Mesendoderm (in vitro differentiated cells): ENCODE data around the gene CADPS.

ENCODE experiments used
- DNase-seq: peaks from one replicate; pipeline ENCODE4 v3.0.0; 2013
- H2AK5ac ChIP-seq: 2 replicates; pipeline ENCODE4 v1.6.1; 2013; ENCODE audit warnings: low read length, inconsistent platforms
- H2BK120ac ChIP-seq: 2 replicates; pipeline ENCODE4 v1.6.1; 2013; ENCODE audit warnings: low read depth, mild to moderate bottlenecking, low read length, moderate library complexity, mixed read lengths
- H2BK15ac ChIP-seq: replicated peaks from 2 replicates; pipeline ENCODE4 v1.6.1; 2013; ENCODE audit warnings: low read depth, mild to moderate bottlenecking, moderate library complexity
- H2BK5ac ChIP-seq: 2 replicates; pipeline ENCODE4 v1.6.1; 2013; ENCODE audit warnings: low read length, inconsistent platforms
- H3K18ac ChIP-seq: 2 replicates; pipeline ENCODE4 v1.6.1; 2013; ENCODE audit warnings: mild to moderate bottlenecking, low read length, mixed read lengths
- H3K23ac ChIP-seq: one replicate; pipeline ENCODE4 v1.6.1; 2013; ENCODE audit warnings: low read length
- H3K27ac ChIP-seq: 2 replicates; pipeline ENCODE4 v1.5.1; 2013; ENCODE audit warnings: low read depth, mild to moderate bottlenecking, inconsistent platforms, low read length, moderate library complexity
- H3K27me3 ChIP-seq: 2 replicates; pipeline ENCODE4 v1.6.1; 2013; ENCODE audit warnings: low read length, control low read depth, mild to moderate bottlenecking, inconsistent platforms; ENCODE audit not compliant: insufficient read depth, poor library complexity
- H3K36me3 ChIP-seq: 2 replicates; pipeline ENCODE4 v1.6.1; 2013; ENCODE audit warnings: low read length, inconsistent platforms; ENCODE audit not compliant: control insufficient read depth, insufficient read depth
- H3K4ac ChIP-seq: one replicate; pipeline ENCODE4 v1.6.1; 2013; ENCODE audit warnings: low read depth, mild to moderate bottlenecking, low read length, moderate library complexity
- H3K4me1 ChIP-seq: 2 replicates; pipeline ENCODE4 v1.6.1; 2013; ENCODE audit warnings: low read depth, low read length, inconsistent platforms; ENCODE audit not compliant: control insufficient read depth
- H3K4me2 ChIP-seq: 2 replicates; pipeline ENCODE4 v1.6.1; 2013; ENCODE audit warnings: low read length
- H3K4me3 ChIP-seq: 2 replicates; pipeline ENCODE4 v1.5.1; 2013; ENCODE audit warnings: mild to moderate bottlenecking, low read length
- H3K56ac ChIP-seq: one replicate; pipeline ENCODE4 v1.6.1; 2013; ENCODE audit warnings: low read length
- H3K79me1 ChIP-seq: 2 replicates; pipeline ENCODE4 v1.6.1; 2013; ENCODE audit warnings: low read length, inconsistent platforms
- H3K79me2 ChIP-seq: 2 replicates; pipeline ENCODE4 v1.6.1; 2013; ENCODE audit warnings: mild to moderate bottlenecking, low read length; ENCODE audit not compliant: control insufficient read depth, insufficient read depth
- H3K9ac ChIP-seq: 2 replicates; pipeline ENCODE4 v1.6.1; 2013; ENCODE audit warnings: low read length, inconsistent platforms
- H4K5ac ChIP-seq: one replicate; pipeline ENCODE4 v1.6.1; 2013; ENCODE audit warnings: low read length
- H4K8ac ChIP-seq: one replicate; pipeline ENCODE4 v1.6.1; 2013; ENCODE audit warnings: low read depth, mild to moderate bottlenecking, control low read depth, low read length, moderate library complexity
- WGBS: extraction: QIAGEN DNeasy Blood & Tissue Kit; methylation state at CpG from one replicate; pipeline ENCODE4 v1.1.7; 2013; ENCODE audit warnings: low lambda C conversion rate, missing lambda C conversion rate; ENCODE audit not compliant: insufficient coverage; ENCODE audit errors: extremely low coverage; 5-methylcytosine and 5-hydroxymethylcytosine counted together

The CADPS gene

DNA sequence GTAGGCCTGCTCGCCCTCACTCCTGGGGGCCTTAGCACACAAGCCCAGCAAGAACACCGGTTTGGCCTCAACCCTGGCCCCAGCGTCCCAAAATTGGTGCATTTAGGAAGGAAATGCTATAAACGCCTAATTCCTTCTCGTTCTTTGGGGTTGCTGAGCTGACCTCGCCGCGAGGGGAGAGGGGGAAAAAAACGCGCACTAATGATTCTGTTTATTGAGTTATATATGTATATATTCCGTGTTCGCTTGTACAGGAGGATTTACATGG lies 505.8 kb downstream of the CADPS start:
- Histone ChIP-seq H2BK120ac (no peak overlapping the region), H2BK5ac (no peak overlapping the region), H2AK5ac (no peak overlapping the region), H4K8ac (no peak overlapping the region), H4K5ac (no peak overlapping the region), H3K56ac (no peak overlapping the region), H3K4me1 (peaks cover 7% of the 10 kb centered on the region), H3K18ac (no peak overlapping the region), H3K4me2 (no peak overlapping the region), H3K9ac (no peak overlapping the region), H3K27ac (no peak overlapping the region), H3K79me1 (no peaks in the 10 kb centered on the region), H3K4ac (no peak overlapping the region), H3K4me3 (no peak overlapping the region), H3K79me2 (no peaks in the 10 kb centered on the region), H2BK15ac (no peak overlapping the region), H3K23ac (no peak overlapping the region), H3K27me3 (peaks cover 92% of the 10 kb centered on the region), H3K36me3 (no peaks in the 10 kb centered on the region)
- DNase-seq: no peak
- no CpG with 5 or more reads among the region's 12 CpGs for WGBS

DNA sequence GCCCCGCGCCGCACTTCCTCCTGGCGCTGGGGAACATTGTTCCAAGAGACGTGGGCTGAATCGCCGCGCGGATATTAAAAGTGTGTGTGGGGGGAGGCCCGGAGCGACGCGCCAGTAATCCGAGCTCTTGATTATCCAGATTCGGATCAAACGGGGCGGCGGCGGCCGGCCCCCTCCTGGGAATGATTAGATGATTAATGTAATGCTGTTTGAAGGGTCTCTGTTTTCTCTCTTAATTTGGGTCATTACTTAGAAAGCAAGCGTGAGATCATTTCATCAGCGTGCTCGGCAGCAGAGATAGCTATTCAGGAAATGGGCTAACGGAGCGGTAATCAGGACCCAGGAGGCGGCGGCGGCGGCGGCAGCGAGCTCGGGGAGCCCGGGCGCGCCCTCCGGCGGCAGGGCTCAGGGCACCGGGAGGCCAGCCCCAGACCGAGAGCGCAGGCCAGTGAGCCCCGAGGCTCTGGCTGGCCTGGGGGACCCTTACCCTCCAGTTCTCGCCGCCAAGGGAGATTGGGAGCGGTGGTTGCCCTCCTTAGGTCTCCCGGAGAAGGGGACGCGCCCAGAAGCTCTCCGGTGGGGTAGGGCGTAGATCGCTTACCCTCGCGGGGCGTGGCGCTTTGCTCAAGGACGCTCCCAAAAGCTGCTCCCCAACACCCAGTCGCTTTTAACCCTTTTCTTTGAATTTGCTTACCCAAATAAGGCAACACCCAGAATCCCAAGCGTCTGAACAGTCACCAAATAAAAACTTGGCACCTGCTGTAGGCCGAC lies 506.3 kb downstream of the CADPS start:
- no peaks in the 10 kb centered on the region for H3K79me1 ChIP-seq
- WGBS: no CpG with 5 or more reads among the region's 58 CpGs
- no peak overlapping the region for H4K8ac ChIP-seq

DNA sequence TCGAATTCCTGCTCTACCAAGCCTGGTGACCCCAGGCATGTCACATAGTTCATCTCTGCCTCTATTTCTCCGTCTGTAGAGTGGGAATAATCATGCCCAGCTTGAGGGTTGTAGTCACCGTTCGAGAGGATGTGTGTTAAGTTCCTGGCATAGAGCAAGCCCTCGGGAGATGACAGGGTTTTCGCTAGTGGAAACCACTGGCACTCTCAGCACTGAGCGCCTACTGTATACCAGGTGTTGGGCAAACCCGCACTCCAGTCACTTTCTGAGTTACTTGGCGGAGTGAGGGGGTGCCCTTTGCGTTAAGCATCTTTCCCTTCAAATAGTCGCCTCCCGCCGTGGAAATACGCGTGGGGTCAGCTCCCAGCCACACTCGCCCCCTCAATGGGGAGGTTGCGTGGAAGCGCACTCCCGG lies 506.9 kb downstream of the CADPS start:
- Histone ChIP-seq H3K4me1 (peaks cover 7% of the 10 kb centered on the region), H3K4me3 (no peak overlapping the region), H4K8ac (no peak overlapping the region), H3K18ac (no peak overlapping the region), H3K9ac (no peak overlapping the region), H4K5ac (no peak overlapping the region), H2BK120ac (no peak overlapping the region), H3K27ac (no peak overlapping the region), H3K56ac (no peak overlapping the region), H3K79me2 (no peaks in the 10 kb centered on the region), H3K79me1 (no peaks in the 10 kb centered on the region), H3K23ac (no peak overlapping the region), H3K4me2 (peak overlapping the region; percentile 45), H2BK5ac (no peak overlapping the region), H3K27me3 (peaks cover 86% of the 10 kb centered on the region), H2AK5ac (no peak overlapping the region), H3K36me3 (no peaks in the 10 kb centered on the region), H3K4ac (no peak overlapping the region), H2BK15ac (no peak overlapping the region)
- WGBS: no CpG with 5 or more reads among the region's 19 CpGs
- no peak for DNase-seq

More for the DNA sequence above, 506.3 kb downstream of the CADPS start:
- no peak overlapping the region for H2BK5ac ChIP-seq
- H3K27me3 ChIP-seq: peaks cover 90% of the 10 kb centered on the region
- H4K5ac ChIP-seq: no peak overlapping the region
- DNase-seq: peak; percentile 74
- H3K56ac ChIP-seq: peak overlapping the region; percentile 38
- no peaks in the 10 kb centered on the region for H3K79me2 ChIP-seq
- H3K36me3 ChIP-seq: no peaks in the 10 kb centered on the region
- peak overlapping the region; percentile 47 for H3K4me2 ChIP-seq
- H3K27ac ChIP-seq: no peak overlapping the region
- peaks cover 7% of the 10 kb centered on the region for H3K4me1 ChIP-seq
- H2AK5ac ChIP-seq: no peak overlapping the region
- H3K4me3 ChIP-seq: no peak overlapping the region
- no peak overlapping the region for H3K23ac ChIP-seq
- no peak overlapping the region for H3K4ac ChIP-seq
- H2BK15ac ChIP-seq: no peak overlapping the region
- H2BK120ac ChIP-seq: no peak overlapping the region
- H3K18ac ChIP-seq: no peak overlapping the region
- no peak overlapping the region for H3K9ac ChIP-seq

DNA sequence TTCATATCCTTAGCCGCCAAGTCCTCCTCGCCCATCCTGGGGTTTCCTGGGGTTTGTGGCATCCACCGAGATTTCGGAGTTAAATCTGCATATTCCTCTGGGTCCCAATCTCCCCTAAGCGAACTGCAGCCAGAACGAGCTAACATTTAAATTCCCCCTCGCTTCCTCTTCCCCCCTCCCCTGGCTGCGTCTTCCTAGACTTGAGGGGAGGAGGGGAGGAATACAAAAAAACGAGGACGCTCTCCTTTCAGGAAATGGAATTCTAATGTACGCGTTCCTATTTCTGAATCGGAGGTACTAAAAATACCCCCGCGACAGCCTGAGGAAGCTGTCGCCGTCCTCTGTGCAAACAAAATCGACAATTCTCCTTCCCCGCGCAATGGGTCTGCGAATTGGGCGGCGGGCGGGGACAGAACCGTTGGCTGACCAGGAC lies 507.4 kb downstream of the CADPS start:
- no peak overlapping the region for H3K4ac ChIP-seq
- H3K27ac ChIP-seq: no peak overlapping the region
- no peak overlapping the region for H2BK5ac ChIP-seq
- H4K5ac ChIP-seq: no peak overlapping the region
- H2AK5ac ChIP-seq: no peak overlapping the region
- no CpG with 5 or more reads among the region's 25 CpGs for WGBS
- no peaks in the 10 kb centered on the region for H3K36me3 ChIP-seq
- peak; percentile 38 for DNase-seq
- peak overlapping the region; percentile 45 for H3K4me2 ChIP-seq
- no peak overlapping the region for H2BK15ac ChIP-seq
- peaks cover 7% of the 10 kb centered on the region for H3K4me1 ChIP-seq
- no peak overlapping the region for H3K9ac ChIP-seq
- no peak overlapping the region for H3K4me3 ChIP-seq
- no peaks in the 10 kb centered on the region for H3K79me1 ChIP-seq
- H4K8ac ChIP-seq: no peak overlapping the region
- H3K79me2 ChIP-seq: no peaks in the 10 kb centered on the region
- peaks cover 80% of the 10 kb centered on the region for H3K27me3 ChIP-seq
- H3K18ac ChIP-seq: no peak overlapping the region
- H3K56ac ChIP-seq: no peak overlapping the region
- H2BK120ac ChIP-seq: no peak overlapping the region
- no peak overlapping the region for H3K23ac ChIP-seq

DNA sequence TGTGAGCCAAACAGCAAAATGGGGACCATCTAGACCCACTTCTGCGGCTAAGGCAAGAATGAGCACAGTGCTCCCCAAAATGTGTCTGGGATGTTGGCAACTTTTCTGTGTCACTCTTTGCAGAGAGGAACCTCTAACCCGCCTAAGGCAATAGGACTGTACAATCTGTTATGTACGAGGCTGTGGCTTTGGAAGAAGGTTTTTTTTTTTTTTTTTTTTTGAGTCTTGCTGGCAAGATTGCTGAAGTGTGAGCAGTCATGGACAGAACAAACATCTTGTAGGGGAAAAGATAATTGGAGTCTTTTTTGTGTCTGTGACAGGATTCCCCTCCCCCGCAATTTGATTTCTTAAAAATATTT lies 509.1 kb downstream of the CADPS start:
- no peak overlapping the region for H3K27ac ChIP-seq
- H3K23ac ChIP-seq: no peak overlapping the region
- H3K4me2 ChIP-seq: no peak overlapping the region
- H4K5ac ChIP-seq: no peak overlapping the region
- no peak overlapping the region for H2BK15ac ChIP-seq
- no peak overlapping the region for H3K4ac ChIP-seq
- no peak overlapping the region for H2AK5ac ChIP-seq
- H3K79me2 ChIP-seq: no peaks in the 10 kb centered on the region
- no peak overlapping the region for H3K4me3 ChIP-seq
- WGBS: no CpG with 5 or more reads among the region's 4 CpGs
- no peaks in the 10 kb centered on the region for H3K36me3 ChIP-seq
- H2BK120ac ChIP-seq: no peak overlapping the region
- H3K56ac ChIP-seq: no peak overlapping the region
- no peaks in the 10 kb centered on the region for H3K79me1 ChIP-seq
- H3K4me1 ChIP-seq: peaks cover 7% of the 10 kb centered on the region
- no peak overlapping the region for H3K9ac ChIP-seq
- peaks cover 65% of the 10 kb centered on the region for H3K27me3 ChIP-seq
- H3K18ac ChIP-seq: no peak overlapping the region
- H2BK5ac ChIP-seq: no peak overlapping the region
- no peak for DNase-seq
- H4K8ac ChIP-seq: no peak overlapping the region
